Endothelial cell of umbilical vein (primary cell): Measurements from ENCODE around the gene KLRD1.

Experiments used
- EZH2 ChIP-seq: IDR thresholded peaks from 2 replicates; pipeline ENCODE4 v1.6.1; 2012; ENCODE audit warnings: borderline replicate concordance, low read depth, mild to moderate bottlenecking, moderate library complexity, low read length, inconsistent platforms; ENCODE audit not compliant: severe bottlenecking
- JUN ChIP-seq: IDR thresholded peaks from 2 replicates; pipeline ENCODE4 v1.6.1; 2011; ENCODE audit warnings: borderline replicate concordance, low read depth; ENCODE audit not compliant: insufficient read length, insufficient read depth
- MYC ChIP-seq: IDR thresholded peaks from one replicate; pipeline ENCODE4 v1.6.1; 2011; ENCODE audit warnings: mild to moderate bottlenecking, low read depth, low read length
- POLR2A ChIP-seq: IDR thresholded peaks from 2 replicates; pipeline ENCODE4 v1.6.1; 2012; ENCODE audit warnings: low read depth, mild to moderate bottlenecking, control low read depth, low read length
- POLR2AphosphoS5 ChIP-seq: IDR thresholded peaks from 2 replicates; pipeline ENCODE4 v1.6.1; 2012; ENCODE audit warnings: low read depth, mild to moderate bottlenecking, control low read depth, low read length, moderate library complexity; ENCODE audit not compliant: insufficient read depth
- TF ChIP-seq, protein P1 (sequence below), 2 donors: IDR thresholded peaks; 1 replicate in 1 of 2; 2 replicates in 1 of 2; pipeline ENCODE4 v1.5.1; 2011; ENCODE audit warnings: low read length in 2 of 2, mild to moderate bottlenecking in 2 of 2, moderate library complexity in 2 of 2, control low read depth in 1 of 2, inconsistent platforms in 1 of 2, low read depth in 1 of 2; ENCODE audit not compliant: insufficient read depth in 1 of 2; ENCODE audit errors: extremely low read depth in 1 of 2
- TF ChIP-seq, protein P2 (sequence below): IDR thresholded peaks from 2 replicates; pipeline ENCODE4 v1.6.1; 2011; ENCODE audit not compliant: insufficient read depth, insufficient read length

DNA sequence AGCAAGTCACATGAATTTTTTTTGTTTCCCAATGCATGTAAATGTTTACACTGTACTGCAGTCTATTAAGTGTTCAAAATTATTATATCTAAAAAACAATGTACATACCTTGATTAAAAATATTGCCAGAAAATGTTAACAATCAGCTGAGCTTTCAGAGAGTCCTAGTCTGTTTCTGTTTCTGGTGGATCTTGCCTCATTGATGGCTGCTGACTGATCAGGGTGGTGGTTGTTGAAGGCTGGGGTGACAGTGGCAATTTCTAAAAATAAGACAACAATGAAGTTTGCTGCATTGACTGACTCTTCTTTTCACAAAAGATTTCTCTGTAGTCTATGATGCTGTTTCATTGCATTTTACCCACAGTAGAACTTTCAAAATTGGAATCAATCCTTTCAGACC, 16.6 kb upstream of the KLRD1 start:
- TF ChIP-seq POLR2A (no peak), POLR2AphosphoS5 (no peak), EZH2 (no peak), JUN (no peak), MYC (no peak)
- TF ChIP-seq, protein P1, sequence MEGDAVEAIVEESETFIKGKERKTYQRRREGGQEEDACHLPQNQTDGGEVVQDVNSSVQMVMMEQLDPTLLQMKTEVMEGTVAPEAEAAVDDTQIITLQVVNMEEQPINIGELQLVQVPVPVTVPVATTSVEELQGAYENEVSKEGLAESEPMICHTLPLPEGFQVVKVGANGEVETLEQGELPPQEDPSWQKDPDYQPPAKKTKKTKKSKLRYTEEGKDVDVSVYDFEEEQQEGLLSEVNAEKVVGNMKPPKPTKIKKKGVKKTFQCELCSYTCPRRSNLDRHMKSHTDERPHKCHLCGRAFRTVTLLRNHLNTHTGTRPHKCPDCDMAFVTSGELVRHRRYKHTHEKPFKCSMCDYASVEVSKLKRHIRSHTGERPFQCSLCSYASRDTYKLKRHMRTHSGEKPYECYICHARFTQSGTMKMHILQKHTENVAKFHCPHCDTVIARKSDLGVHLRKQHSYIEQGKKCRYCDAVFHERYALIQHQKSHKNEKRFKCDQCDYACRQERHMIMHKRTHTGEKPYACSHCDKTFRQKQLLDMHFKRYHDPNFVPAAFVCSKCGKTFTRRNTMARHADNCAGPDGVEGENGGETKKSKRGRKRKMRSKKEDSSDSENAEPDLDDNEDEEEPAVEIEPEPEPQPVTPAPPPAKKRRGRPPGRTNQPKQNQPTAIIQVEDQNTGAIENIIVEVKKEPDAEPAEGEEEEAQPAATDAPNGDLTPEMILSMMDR (IDR thresholded peaks at IDR 0.05; ENCODE audit: extremely low read depth in 1 of 2, insufficient read depth in 1 of 2, low read depth in 1 of 2, low read length in 2 of 2), result no peak
- TF ChIP-seq, protein P2, sequence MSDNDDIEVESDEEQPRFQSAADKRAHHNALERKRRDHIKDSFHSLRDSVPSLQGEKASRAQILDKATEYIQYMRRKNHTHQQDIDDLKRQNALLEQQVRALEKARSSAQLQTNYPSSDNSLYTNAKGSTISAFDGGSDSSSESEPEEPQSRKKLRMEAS, result no peak
